Progenitor cell of endocrine pancreas (in vitro differentiated cells): Measurements from ENCODE around the gene ATP5F1A. TPM values are rescaled to one million over a fixed set of nuclear protein-coding genes. Genes with fewer than 3 reads are reported as not detected.

Experiments
- DNase-seq: peaks from one replicate; pipeline ENCODE4 v3.0.0; 2021; ENCODE audit warnings: low spot score; ENCODE audit not compliant: unreplicated experiment
- H3K27ac Mint-ChIP-seq: 2 replicates; pipeline ENCODE4 v1.8.0; 2021; ENCODE audit warnings: mild to moderate bottlenecking, moderate library complexity, mixed read lengths
- H3K27me3 Mint-ChIP-seq: 2 replicates; pipeline ENCODE4 v1.8.0; 2021; ENCODE audit warnings: mixed read lengths
- H3K36me3 Mint-ChIP-seq: 2 replicates; pipeline ENCODE4 v1.8.0; 2022; ENCODE audit warnings: mixed read lengths; ENCODE audit not compliant: insufficient read depth
- H3K4me1 Mint-ChIP-seq: 2 replicates; pipeline ENCODE4 v1.8.0; 2021; ENCODE audit warnings: low read depth, mixed read lengths
- H3K4me3 Mint-ChIP-seq: 2 replicates; pipeline ENCODE4 v1.8.0; 2021; ENCODE audit warnings: low read depth, mild to moderate bottlenecking, moderate library complexity, mixed read lengths
- H3K9me3 Mint-ChIP-seq: 2 replicates; pipeline ENCODE4 v1.8.0; 2021; ENCODE audit warnings: low read depth, mixed read lengths
- CTCF ChIP-seq: fragments of 200-600 bp; sonication (generic); IDR thresholded peaks from one replicate; pipeline ENCODE4 v1.5.0; 2021; ENCODE audit warnings: antibody characterized with exemption, mild to moderate bottlenecking; ENCODE audit not compliant: unreplicated experiment
- long read RNA-seq: library from polyadenylated mRNA; unstranded; transcript quantifications from one replicate; pipeline ENCODE4 v2.0.0, GENCODE V29; 2020
- total RNA-seq: library from RNA; stranded (reverse); gene quantifications from 2 replicates; pipeline ENCODE4 v1.2.1, GENCODE V29; 2021

The ATP5F1A gene
- total RNA-seq, result 375 and 390 TPM in 2 replicates
- long read RNA-seq, full-length matches to known transcripts, result 5,545 of 5,713 reads
- long read RNA-seq, partial matches to known transcripts, result 90 of 5,713 reads
- long read RNA-seq, other reads (novel, unspliced or antisense), result 78 of 5,713 reads

- peak; percentile 8 for TF ChIP-seq CTCF
- Mint-ChIP-seq H3K27ac (peak within 1 kb of the TSS; percentile 100), H3K27me3 (no peaks in the 10 kb centered on the region), H3K36me3 (peaks cover 6% of the 10 kb centered on the region), H3K4me1 (peaks cover 12% of the 10 kb centered on the region), H3K4me3 (peak within 1 kb of the TSS; percentile 98), H3K9me3 (no peaks in the 10 kb centered on the region)
- DNase-seq, result peak; percentile 54
Observed at GRCh38 chr18:46097801-46098615, at the start of gene ATP5F1A. TSS of gene ATP5F1A (minus strand) at chr18:46098296. CDS start at chr18:46098231, 65 bp downstream.

GRCh38 chr18:46141199-46141598, 43.1 kb upstream of the ATP5F1A start:
- no peak for DNase-seq
- no peak for TF ChIP-seq CTCF
- Mint-ChIP-seq H3K27ac (no peak overlapping the region), H3K4me1 (no peaks in the 10 kb centered on the region), H3K4me3 (no peak overlapping the region), H3K36me3 (no peaks in the 10 kb centered on the region), H3K27me3 (no peaks in the 10 kb centered on the region), H3K9me3 (no peaks in the 10 kb centered on the region)

- no peak for TF ChIP-seq CTCF
- Mint-ChIP-seq H3K4me1 (no peaks in the 10 kb centered on the region), H3K27ac (no peak overlapping the region), H3K36me3 (no peaks in the 10 kb centered on the region), H3K4me3 (no peak overlapping the region), H3K27me3 (no peaks in the 10 kb centered on the region), H3K9me3 (no peaks in the 10 kb centered on the region)
- no peak for DNase-seq
Observed at GRCh38 chr18:46140173-46140572, 42.1 kb upstream of the ATP5F1A start.

DNA sequence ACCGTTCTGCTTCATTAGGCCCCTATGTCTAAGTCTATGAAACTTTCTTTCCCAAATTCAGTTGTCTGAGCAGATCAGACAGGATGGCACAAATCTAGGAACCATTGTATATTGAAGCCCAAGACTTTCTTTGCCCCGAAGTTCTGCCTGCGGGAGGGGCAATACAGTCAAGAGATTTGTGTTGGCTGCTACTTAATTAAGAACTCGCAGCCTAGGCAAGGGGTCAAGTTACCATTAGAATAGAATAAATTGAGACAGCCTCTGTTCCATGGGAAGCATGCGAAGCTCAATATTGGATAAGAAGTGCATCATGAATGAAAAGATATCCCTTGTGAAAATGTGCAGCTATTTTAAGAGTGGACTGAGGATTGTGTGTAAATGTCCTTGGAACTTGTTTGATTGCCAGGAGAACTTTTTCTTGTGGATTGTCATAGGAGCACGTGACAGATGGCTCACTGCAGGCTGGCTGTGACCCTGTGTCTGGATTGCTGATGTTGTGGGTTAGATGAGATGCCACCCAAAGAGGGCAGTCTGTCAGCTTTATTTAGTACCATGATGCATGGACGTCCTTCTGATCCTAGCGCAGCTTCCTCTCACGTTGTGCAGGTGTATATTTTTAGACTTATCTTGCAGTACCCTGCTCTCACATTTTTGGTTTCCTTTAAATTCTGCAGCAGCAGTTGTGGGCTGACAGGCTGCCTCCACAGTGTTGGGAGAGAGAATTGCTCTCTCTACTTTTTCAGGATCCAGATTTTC, 37.0 kb upstream of the ATP5F1A start:
- Mint-ChIP-seq H3K4me1 (no peaks in the 10 kb centered on the region), H3K9me3 (no peaks in the 10 kb centered on the region)

More for the DNA sequence above, 37.0 kb upstream of the ATP5F1A start:
- Mint-ChIP-seq H3K4me3 (no peak overlapping the region), H3K27me3 (no peaks in the 10 kb centered on the region), H3K27ac (no peak overlapping the region), H3K36me3 (peaks cover 4% of the 10 kb centered on the region)
- DNase-seq, result no peak
- TF ChIP-seq CTCF, result no peak
